ENCODE results near the gene ILF3. TPM values are rescaled to one million over a fixed set of nuclear protein-coding genes. Genes with fewer than 3 reads are reported as not detected.

ILF3 gene
- total and polyA plus RNA-seq, 2 experiments from 2014 or later = 573 to 616 TPM

DNA sequence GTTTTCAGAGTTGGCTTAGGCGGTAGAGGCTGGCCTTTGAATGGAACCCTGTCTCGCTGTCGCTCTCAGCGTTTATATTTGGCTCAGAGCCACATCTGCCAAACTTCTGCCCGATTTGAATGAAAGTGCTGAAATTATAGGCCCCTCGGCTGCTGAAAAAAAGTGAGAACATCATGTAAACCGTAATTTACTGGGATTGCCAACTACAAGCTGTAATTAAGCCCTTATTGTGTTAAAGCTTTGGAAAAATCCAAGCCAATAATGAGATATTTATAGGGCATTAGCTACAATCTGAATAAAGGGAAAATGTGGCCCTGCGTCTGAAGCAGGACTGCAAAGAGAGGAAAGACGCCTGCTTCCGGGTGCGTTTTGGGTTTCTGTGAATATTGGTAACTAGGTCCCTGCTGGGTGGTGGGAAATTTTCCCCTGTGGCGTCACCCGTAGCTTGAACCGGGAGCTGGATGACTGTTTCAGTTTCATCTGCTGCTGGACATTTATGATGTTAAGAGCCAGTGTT lies 73.6 kb downstream of the ILF3 start:
- Histone ChIP-seq H3K79me2 (replicated peaks; ENCODE audit: insufficient read depth) (peaks cover 96% of the 10 kb centered on the region), H4K20me1 (replicated peaks; ENCODE audit: insufficient read depth) (peaks cover 41% of the 10 kb centered on the region), H3K9me2 (ENCODE audit: insufficient read depth) (no peaks in the 10 kb centered on the region), H3K36me3 (ENCODE audit: insufficient read depth) (no peaks in the 10 kb centered on the region), H3F3A (replicated peaks; ENCODE audit: low read depth) (no peaks in the 10 kb centered on the region), H3K27ac (ENCODE audit: low read depth) (peak overlapping the region; percentile 63; the same call in 1 of the 2 replicates), H3K4me3 (no peak overlapping the region), H3K4me2 (no peak overlapping the region), H3K27me3 (ENCODE audit: insufficient read depth) (no peaks in the 10 kb centered on the region), H3K4me1 (ENCODE audit: insufficient read depth) (no peaks in the 10 kb centered on the region), H2AFZ (no peak overlapping the region)
- no peak overlapping the region for H3K4me3 Mint-ChIP-seq
- DNase-seq (ENCODE audit: low spot score) (no peak), ATAC-seq (no peak)
- no peaks in the 10 kb centered on the region for H3K9me3 Mint-ChIP-seq
- peaks cover 4% of the 10 kb centered on the region for H3K36me3 Mint-ChIP-seq (ENCODE audit: low read depth)
- TF ChIP-seq ZNF331 (CRISPR knock-in tag; IDR thresholded peaks at IDR 0.05; ENCODE audit: low read depth) = no peak
- TF ChIP-seq, protein P1, sequence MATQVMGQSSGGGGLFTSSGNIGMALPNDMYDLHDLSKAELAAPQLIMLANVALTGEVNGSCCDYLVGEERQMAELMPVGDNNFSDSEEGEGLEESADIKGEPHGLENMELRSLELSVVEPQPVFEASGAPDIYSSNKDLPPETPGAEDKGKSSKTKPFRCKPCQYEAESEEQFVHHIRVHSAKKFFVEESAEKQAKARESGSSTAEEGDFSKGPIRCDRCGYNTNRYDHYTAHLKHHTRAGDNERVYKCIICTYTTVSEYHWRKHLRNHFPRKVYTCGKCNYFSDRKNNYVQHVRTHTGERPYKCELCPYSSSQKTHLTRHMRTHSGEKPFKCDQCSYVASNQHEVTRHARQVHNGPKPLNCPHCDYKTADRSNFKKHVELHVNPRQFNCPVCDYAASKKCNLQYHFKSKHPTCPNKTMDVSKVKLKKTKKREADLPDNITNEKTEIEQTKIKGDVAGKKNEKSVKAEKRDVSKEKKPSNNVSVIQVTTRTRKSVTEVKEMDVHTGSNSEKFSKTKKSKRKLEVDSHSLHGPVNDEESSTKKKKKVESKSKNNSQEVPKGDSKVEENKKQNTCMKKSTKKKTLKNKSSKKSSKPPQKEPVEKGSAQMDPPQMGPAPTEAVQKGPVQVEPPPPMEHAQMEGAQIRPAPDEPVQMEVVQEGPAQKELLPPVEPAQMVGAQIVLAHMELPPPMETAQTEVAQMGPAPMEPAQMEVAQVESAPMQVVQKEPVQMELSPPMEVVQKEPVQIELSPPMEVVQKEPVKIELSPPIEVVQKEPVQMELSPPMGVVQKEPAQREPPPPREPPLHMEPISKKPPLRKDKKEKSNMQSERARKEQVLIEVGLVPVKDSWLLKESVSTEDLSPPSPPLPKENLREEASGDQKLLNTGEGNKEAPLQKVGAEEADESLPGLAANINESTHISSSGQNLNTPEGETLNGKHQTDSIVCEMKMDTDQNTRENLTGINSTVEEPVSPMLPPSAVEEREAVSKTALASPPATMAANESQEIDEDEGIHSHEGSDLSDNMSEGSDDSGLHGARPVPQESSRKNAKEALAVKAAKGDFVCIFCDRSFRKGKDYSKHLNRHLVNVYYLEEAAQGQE (IDR thresholded peaks at IDR 0.05; ENCODE audit: unreplicated experiment) = no peak
- no peak for TF ChIP-seq ZNF114 (CRISPR knock-in tag; IDR thresholded peaks at IDR 0.05)
- no peak for TF ChIP-seq CREB1 (CRISPR knock-in tag; IDR thresholded peaks at IDR 0.05; ENCODE audit: low read depth)
- TF ChIP-seq EZH2phosphoT487 (IDR thresholded peaks at IDR 0.05; ENCODE audit: unreplicated experiment) = no peak
- TF ChIP-seq, protein P2, sequence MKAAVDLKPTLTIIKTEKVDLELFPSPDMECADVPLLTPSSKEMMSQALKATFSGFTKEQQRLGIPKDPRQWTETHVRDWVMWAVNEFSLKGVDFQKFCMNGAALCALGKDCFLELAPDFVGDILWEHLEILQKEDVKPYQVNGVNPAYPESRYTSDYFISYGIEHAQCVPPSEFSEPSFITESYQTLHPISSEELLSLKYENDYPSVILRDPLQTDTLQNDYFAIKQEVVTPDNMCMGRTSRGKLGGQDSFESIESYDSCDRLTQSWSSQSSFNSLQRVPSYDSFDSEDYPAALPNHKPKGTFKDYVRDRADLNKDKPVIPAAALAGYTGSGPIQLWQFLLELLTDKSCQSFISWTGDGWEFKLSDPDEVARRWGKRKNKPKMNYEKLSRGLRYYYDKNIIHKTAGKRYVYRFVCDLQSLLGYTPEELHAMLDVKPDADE (IDR thresholded peaks at IDR 0.05) = no peak
- no peak for TF ChIP-seq JUNB (IDR thresholded peaks at IDR 0.05; ENCODE audit: unreplicated experiment)
- no peak for TF ChIP-seq POLR2AphosphoS5 (IDR thresholded peaks at IDR 0.05; ENCODE audit: low read depth)
- no peak for TF ChIP-seq NANOG (IDR thresholded peaks at IDR 0.05; ENCODE audit: borderline replicate concordance)
- TF ChIP-seq, protein P3, sequence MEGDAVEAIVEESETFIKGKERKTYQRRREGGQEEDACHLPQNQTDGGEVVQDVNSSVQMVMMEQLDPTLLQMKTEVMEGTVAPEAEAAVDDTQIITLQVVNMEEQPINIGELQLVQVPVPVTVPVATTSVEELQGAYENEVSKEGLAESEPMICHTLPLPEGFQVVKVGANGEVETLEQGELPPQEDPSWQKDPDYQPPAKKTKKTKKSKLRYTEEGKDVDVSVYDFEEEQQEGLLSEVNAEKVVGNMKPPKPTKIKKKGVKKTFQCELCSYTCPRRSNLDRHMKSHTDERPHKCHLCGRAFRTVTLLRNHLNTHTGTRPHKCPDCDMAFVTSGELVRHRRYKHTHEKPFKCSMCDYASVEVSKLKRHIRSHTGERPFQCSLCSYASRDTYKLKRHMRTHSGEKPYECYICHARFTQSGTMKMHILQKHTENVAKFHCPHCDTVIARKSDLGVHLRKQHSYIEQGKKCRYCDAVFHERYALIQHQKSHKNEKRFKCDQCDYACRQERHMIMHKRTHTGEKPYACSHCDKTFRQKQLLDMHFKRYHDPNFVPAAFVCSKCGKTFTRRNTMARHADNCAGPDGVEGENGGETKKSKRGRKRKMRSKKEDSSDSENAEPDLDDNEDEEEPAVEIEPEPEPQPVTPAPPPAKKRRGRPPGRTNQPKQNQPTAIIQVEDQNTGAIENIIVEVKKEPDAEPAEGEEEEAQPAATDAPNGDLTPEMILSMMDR (conservative IDR thresholded peaks at IDR 0.05; ENCODE audit: low read depth in 2 of 2) = no peak
- TF ChIP-seq EZH2 (IDR thresholded peaks at IDR 0.05; ENCODE audit: low read depth, unreplicated experiment) = no peak
- H3K4me1 Mint-ChIP-seq = 0 out of 3 replicates have a peak, but pooled peaks cover 3% of the 10 kb centered on the region
- H3K27me3 Mint-ChIP-seq (ENCODE audit: insufficient read depth, low read depth, poor library complexity) = peaks cover 2% of the 10 kb centered on the region
- H3K27ac Mint-ChIP-seq = peak overlapping the region; percentile 58; the same call in 1 of the 2 replicates
